ENCODE data around the gene NRP1. TPM values are rescaled to one million over a fixed set of nuclear protein-coding genes. Genes with fewer than 3 reads are reported as not detected.

The NRP1 gene
- polyA plus RNA-seq, 3 donors = 1.1 to 1.7 (median 1.3) TPM

GRCh38 chr10:33311640-33312039 lies 22.8 kb downstream of the NRP1 start:
- Histone ChIP-seq H3K79me2 (ENCODE audit: insufficient read depth, low read length) (no peaks in the 10 kb centered on the region), H3K4me3 (replicated peaks in 1 of 3; ENCODE audit: low read depth in 2 of 3, low read length in 3 of 3) (no peak overlapping the region), H3K27ac (ENCODE audit: low read depth in 1 of 2, low read length in 2 of 2) (no peak overlapping the region), H3K9me3 (replicated peaks in 1 of 2; ENCODE audit: control insufficient read depth in 1 of 2, insufficient read depth in 1 of 2, low read length in 2 of 2) (no peaks in the 10 kb centered on the region), H3K4me1 (ENCODE audit: control insufficient read depth in 1 of 2, insufficient read depth in 2 of 2, low read length in 2 of 2) (no peaks in the 10 kb centered on the region), H3K4me2 (replicated peaks; ENCODE audit: extremely low read depth, low read length, poor library complexity, severe bottlenecking) (no peak overlapping the region), H3K27me3 (ENCODE audit: control insufficient read depth in 2 of 2, insufficient read depth in 2 of 2, low read length in 2 of 2) (no peaks in the 10 kb centered on the region), H3K9ac (ENCODE audit: insufficient read depth, low read length, poor library complexity, severe bottlenecking) (no peak overlapping the region), H4K20me1 (ENCODE audit: insufficient read depth, low read length) (no peaks in the 10 kb centered on the region), H2AFZ (ENCODE audit: insufficient read depth, low read depth, low read length, poor library complexity, severe bottlenecking) (no peak overlapping the region), H3K36me3 (replicated peaks in 1 of 2; ENCODE audit: control insufficient read depth in 1 of 2, insufficient read depth in 2 of 2, low read length in 2 of 2) (no peaks in the 10 kb centered on the region)
- TF ChIP-seq CTCF (IDR thresholded peaks at IDR 0.05) = no peak
- no peaks in the 10 kb centered on the region for H3K4me1 Mint-ChIP-seq
- H3K9me3 Mint-ChIP-seq = peaks cover 0 to 10% (median 2%) of the 10 kb centered on the region in 7 donors
- no peak overlapping the region for H3K27ac Mint-ChIP-seq
- DNase-seq = no peak
- peaks cover 0 to 4% (median 3%) of the 10 kb centered on the region in 3 donors for H3K27me3 Mint-ChIP-seq (ENCODE audit: low read depth in 3 of 3)
- intact Hi-C loops (cut with micrococcal nuclease) = no loop called here
- no peak overlapping the region for H3K4me3 Mint-ChIP-seq
- no CpG with 5 or more reads among the region's 1 CpG for WGBS (ENCODE audit: insufficient coverage)
- H3K36me3 Mint-ChIP-seq = no peaks in the 10 kb centered on the region

GRCh38 chr10:33310853-33311252 lies 23.6 kb downstream of the NRP1 start:
- Histone ChIP-seq H3K27ac (ENCODE audit: low read depth in 1 of 2, low read length in 2 of 2) (no peak overlapping the region), H3K27me3 (ENCODE audit: control insufficient read depth in 2 of 2, insufficient read depth in 2 of 2, low read length in 2 of 2) (no peaks in the 10 kb centered on the region), H3K9me3 (replicated peaks in 1 of 2; ENCODE audit: control insufficient read depth in 1 of 2, insufficient read depth in 1 of 2, low read length in 2 of 2) (no peaks in the 10 kb centered on the region), H3K36me3 (replicated peaks in 1 of 2; ENCODE audit: control insufficient read depth in 1 of 2, insufficient read depth in 2 of 2, low read length in 2 of 2) (no peaks in the 10 kb centered on the region), H4K20me1 (ENCODE audit: insufficient read depth, low read length) (no peaks in the 10 kb centered on the region), H3K4me2 (replicated peaks; ENCODE audit: extremely low read depth, low read length, poor library complexity, severe bottlenecking) (no peak overlapping the region), H2AFZ (ENCODE audit: insufficient read depth, low read depth, low read length, poor library complexity, severe bottlenecking) (no peak overlapping the region), H3K79me2 (ENCODE audit: insufficient read depth, low read length) (no peaks in the 10 kb centered on the region), H3K4me1 (ENCODE audit: control insufficient read depth in 1 of 2, insufficient read depth in 2 of 2, low read length in 2 of 2) (no peaks in the 10 kb centered on the region), H3K4me3 (replicated peaks in 1 of 3; ENCODE audit: low read depth in 2 of 3, low read length in 3 of 3) (no peak overlapping the region), H3K9ac (ENCODE audit: insufficient read depth, low read length, poor library complexity, severe bottlenecking) (no peak overlapping the region)
- Mint-ChIP-seq H3K27ac (no peak overlapping the region), H3K4me1 (no peaks in the 10 kb centered on the region), H3K9me3 (peaks cover 0 to 10% (median 2%) of the 10 kb centered on the region in 7 donors), H3K4me3 (no peak overlapping the region), H3K36me3 (no peaks in the 10 kb centered on the region), H3K27me3 (ENCODE audit: low read depth in 3 of 3) (peaks cover 0 to 4% (median 0%) of the 10 kb centered on the region in 3 donors)
- DNase-seq = no peak
- intact Hi-C loops (cut with micrococcal nuclease) = no loop called here
- TF ChIP-seq CTCF (IDR thresholded peaks at IDR 0.05) = no peak
- 96% methylated on average over 2 of the region's 4 CpGs for WGBS (ENCODE audit: insufficient coverage)
